Stomach (tissue), 9 donors: Measurements from ENCODE around the gene NPC2. TPM values are rescaled to one million over a fixed set of nuclear protein-coding genes. Genes with fewer than 3 reads are reported as not detected.

Experiments used
- DNase-seq, 2 donors: peaks; one replicate each; pipeline versions ENCODE4 v3.0.0 to v3.0.0-alpha.2; 2013 to 2019
- H3K27ac ChIP-seq, 5 donors: fragments of 200-600 bp in 4 of 5; sonication (generic) in 4 of 5; one replicate each; pipeline ENCODE4 v1.5.1; 2013 to 2019; ENCODE audit warnings: mild to moderate bottlenecking in 1 of 5, moderate library complexity in 1 of 5
- H3K27me3 ChIP-seq, 3 donors: fragments of 200-600 bp; sonication (generic); one replicate each; pipeline ENCODE4 v1.5.1; 2017 to 2019; ENCODE audit warnings: mixed run types in 1 of 3
- H3K36me3 ChIP-seq, 4 donors: fragments of 200-600 bp; sonication (generic); 1 replicate in 3 of 4; 2 replicates in 1 of 4; pipeline ENCODE4 v1.5.1; 2016 to 2019
- H3K4me1 ChIP-seq, 4 donors: fragments of 200-600 bp; sonication (generic); one replicate each; pipeline ENCODE4 v1.5.1; 2016 to 2019
- H3K4me3 ChIP-seq, 4 donors: fragments of 200-600 bp; sonication (generic) in 3 of 4; one replicate each; pipeline ENCODE4 v1.5.1; 2016 to 2019; ENCODE audit warnings: mild to moderate bottlenecking in 1 of 4
- H3K9me3 ChIP-seq, 4 donors: fragments of 200-600 bp; sonication (generic); one replicate each; pipeline ENCODE4 v1.5.1; 2016 to 2019
- CTCF ChIP-seq, 7 experiments: fragments of 450-650 bp in 4 of 7; fragments of 200-600 bp in 3 of 7; sonication (generic) in 3 of 7; IDR thresholded peaks; one replicate each; pipeline ENCODE4 v1.5.1; 2016 to 2019; ENCODE audit warnings: antibody characterized with exemption in 7 of 7, control low read depth in 2 of 7, mild to moderate bottlenecking in 1 of 7
- EP300 ChIP-seq: sonication (generic); formaldehyde crosslinking; IDR thresholded peaks from one replicate; pipeline ENCODE4 v1.6.1; 2017; ENCODE audit warnings: antibody characterized with exemption
- POLR2A ChIP-seq, 4 donors: fragments of 450-650 bp; IDR thresholded peaks; one replicate each; pipeline ENCODE4 v1.6.1; 2016; ENCODE audit warnings: antibody characterized with exemption in 4 of 4, control low read depth in 2 of 4, mild to moderate bottlenecking in 1 of 4, moderate library complexity in 1 of 4
- POLR2AphosphoS5 ChIP-seq, 3 donors: sonication (generic); formaldehyde crosslinking; IDR thresholded peaks; one replicate each; pipeline ENCODE4 v1.6.1; 2016; ENCODE audit warnings: antibody characterized with exemption in 3 of 3
- WGBS, 5 donors: extraction: QIAGEN DNeasy Blood & Tissue Kit in 3 of 5; methylation state at CpG; one replicate each; pipeline versions ENCODE4 v1.1.5 to v1.1.7; 2013 to 2018; 5-methylcytosine and 5-hydroxymethylcytosine counted together
- intact Hi-C: fragments of 100-400 bp; cut with DNase I; formaldehyde crosslinking; loops from one replicate; pipeline ENCODE4 v1.15.1; 2023; ENCODE audit warnings: low total_unique reads
- polyA plus RNA-seq, 3 donors: library from polyadenylated mRNA; stranded (reverse); fragments of 200-250 nt; gene quantifications; one replicate each; pipeline ENCODE4 v1.2.3, GENCODE V29; 2013
- total RNA-seq, 5 donors: library from RNA; depleted of rRNA; stranded (reverse); fragments of >200 nt; gene quantifications; one replicate each; pipeline versions ENCODE4 v1.1.0 to v1.2.3, GENCODE V29; 2014 to 2016
- donor health status: healthy with polysubstance abuse.
- donor health status: Bipolar disorder and iron deficiency.
- donor health status: healthy.

The NPC2 gene
- total and polyA plus RNA-seq, 8 donors: 62.6 to 186 (median 129) TPM

- 80 to 95% (median 83%) methylated on average over 2 of the region's 2 CpGs for WGBS, 5 donors
- Histone ChIP-seq H3K27ac (no peak overlapping the region), H3K4me3 (no peak overlapping the region), H3K27me3 (no peaks in the 10 kb centered on the region), H3K9me3 (no peaks in the 10 kb centered on the region), H3K36me3 (peaks cover 9 to 49% (median 47%) of the 10 kb centered on the region in 4 donors), H3K4me1 (peaks cover 0 to 6% (median 0%) of the 10 kb centered on the region in 4 donors)
- intact Hi-C loops: no loop called here
- DNase-seq: no peak
- TF ChIP-seq POLR2AphosphoS5 (IDR thresholded peaks at IDR 0.05): no peak
- TF ChIP-seq CTCF (IDR thresholded peaks at IDR 0.05): no peak
- TF ChIP-seq EP300: no peak
- TF ChIP-seq POLR2A (IDR thresholded peaks at IDR 0.05): no peak
Measured at GRCh38 chr14:74472601-74473000, 20.5 kb downstream of the NPC2 start.

- Histone ChIP-seq H3K27me3 (no peaks in the 10 kb centered on the region), H3K27ac (no peak overlapping the region), H3K4me3 (no peak overlapping the region), H3K36me3 (peaks cover 9 to 27% (median 26%) of the 10 kb centered on the region in 4 donors), H3K4me1 (peaks cover 0 to 6% (median 0%) of the 10 kb centered on the region in 4 donors), H3K9me3 (no peaks in the 10 kb centered on the region)
- 76 to 85% (median 79%) methylated on average over 7 of the region's 7 CpGs for WGBS, 5 donors
- intact Hi-C loops: no loop called here
- no peak for TF ChIP-seq CTCF (IDR thresholded peaks at IDR 0.05)
- TF ChIP-seq POLR2A (IDR thresholded peaks at IDR 0.05): no peak
- no peak for TF ChIP-seq POLR2AphosphoS5 (IDR thresholded peaks at IDR 0.05)
- TF ChIP-seq EP300: no peak
- no peak for DNase-seq
Measured at GRCh38 chr14:74469548-74470518, 23.3 kb downstream of the NPC2 start.

DNA sequence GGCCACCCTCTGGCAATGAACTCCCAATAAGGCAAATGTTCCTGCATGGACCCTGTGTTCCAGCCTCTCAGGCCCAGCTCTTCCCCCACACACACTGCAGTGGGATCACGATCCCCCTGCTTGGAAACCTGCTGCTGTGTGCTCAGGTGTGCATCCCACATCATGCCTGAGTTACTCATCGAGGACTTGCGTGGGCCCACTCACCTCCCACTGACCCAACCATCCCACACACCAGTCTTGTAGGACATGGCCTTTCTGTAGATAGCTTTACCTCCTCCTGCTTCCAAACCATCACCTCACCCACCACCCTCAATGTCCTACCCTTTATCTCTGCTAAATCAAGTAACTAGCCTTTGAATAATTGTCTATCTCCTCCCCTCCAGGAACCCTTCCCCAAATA, 24.6 kb downstream of the NPC2 start:
- Histone ChIP-seq H3K36me3 (peaks cover under 1 to 14% (median 12%) of the 10 kb centered on the region in 4 donors), H3K27me3 (no peaks in the 10 kb centered on the region), H3K4me1 (peaks cover 0 to 6% (median 0%) of the 10 kb centered on the region in 4 donors), H3K27ac (no peak overlapping the region), H3K4me3 (no peak overlapping the region), H3K9me3 (no peaks in the 10 kb centered on the region)
- no peak for DNase-seq
- TF ChIP-seq CTCF (IDR thresholded peaks at IDR 0.05) (no peak), EP300 (no peak), POLR2AphosphoS5 (IDR thresholded peaks at IDR 0.05) (no peak), POLR2A (IDR thresholded peaks at IDR 0.05) (no peak)
- 85 to 97% (median 92%) methylated on average over 3 of the region's 3 CpGs for WGBS, 5 donors
- intact Hi-C loops: no loop called here

GRCh38 chr14:74465335-74465734, 27.8 kb downstream of the NPC2 start:
- Histone ChIP-seq H3K27ac (no peak overlapping the region), H3K36me3 (peaks cover 0 to 4% (median 0%) of the 10 kb centered on the region in 4 donors), H3K4me3 (no peak overlapping the region), H3K27me3 (no peaks in the 10 kb centered on the region), H3K4me1 (peaks cover 0 to 6% (median 0%) of the 10 kb centered on the region in 4 donors), H3K9me3 (no peaks in the 10 kb centered on the region)
- TF ChIP-seq EP300 (no peak), POLR2A (IDR thresholded peaks at IDR 0.05) (no peak), CTCF (IDR thresholded peaks at IDR 0.05) (no peak), POLR2AphosphoS5 (IDR thresholded peaks at IDR 0.05) (no peak)
- no peak for DNase-seq
- 88 to 100% (median 93%) methylated on average over 2 of the region's 2 CpGs for WGBS, 5 donors
- intact Hi-C loops: no loop called here
